ENCODE results near the gene PSMD2.

GRCh38 chr3:184335291-184335660 lies 36.2 kb downstream of the PSMD2 start:
- TF ChIP-seq CTCF (IDR thresholded peaks at IDR 0.05) (no peak), POLR2A (IDR thresholded peaks at IDR 0.05) (no peak)

Measured in thyroid gland (tissue), 4 donors.